Pulmonary artery endothelial cell (primary cell): ENCODE data around the gene NEK2. TPM values are rescaled to one million over a fixed set of nuclear protein-coding genes. Genes with fewer than 3 reads are reported as not detected.

Experiments used
- DNase-seq: peaks from one replicate; pipeline ENCODE4 v3.0.0-alpha.2; 2011; ENCODE audit warnings: low read depth, low spot score
- total RNA-seq: library from RNA; depleted of rRNA; stranded (reverse); fragments of >200 nt; gene quantifications from 2 replicates; pipeline ENCODE4 v1.2.3, GENCODE V29; 2014

The NEK2 gene
- total RNA-seq, 1 donor from 2014 or later, result 19.7 TPM

- no peak for DNase-seq
Observed at GRCh38 chr1:211612786-211613107, 62.7 kb downstream of the NEK2 start.

Other genes with a start within 250 kb of the NEK2 start
- gene RD3, start 183.5 kb downstream of the NEK2 start, total RNA-seq, result not detected in 2 replicates
- 14.3 and 22.4 TPM in 2 replicates for gene SLC30A1, start 96.5 kb downstream of the NEK2 start, total RNA-seq
- gene LPGAT1, start 155.1 kb upstream of the NEK2 start, total RNA-seq, result 36.3 and 55.5 TPM in 2 replicates